IMR-90 (cell line): ENCODE measurements around the gene MRPS35. TPM values are rescaled to one million over a fixed set of nuclear protein-coding genes. Genes with fewer than 3 reads are reported as not detected.

Experiments
- ATAC-seq: fragments of 200-7000 bp; cut with Tn5 transposase; 2 replicates; pipeline ENCODE4 v1.9.1; 2020; ENCODE audit warnings: low read depth, mild to moderate bottlenecking, moderate library complexity
- BruUV-seq: library from RNA; stranded (reverse); fragments of 400-500 nt; replicated peaks from 2 replicates; lab custom pipeline; 2021; lab: Mats Ljungman, UMichigan
- CTCF ChIA-PET: fragments of 300-600 bp; formaldehyde crosslinking; extraction: SDS; loops from one replicate; lab custom pipeline; 2021; ENCODE audit warnings: antibody characterized with exemption; lab: Yijun Ruan, JAX
- POLR2A ChIA-PET: fragments of 300-600 bp; sonication (Branson Sonifier 250); formaldehyde crosslinking; loops from one replicate; lab custom pipeline; 2022; ENCODE audit warnings: antibody characterized with exemption; ENCODE audit not compliant: unreplicated experiment; lab: Charles Lee
- DNase-seq: peaks from one replicate; pipeline ENCODE4 v3.0.0; 2013
- H2AFZ ChIP-seq: replicated peaks from 2 replicates; pipeline ENCODE3; 2013; ENCODE audit warnings: low read length, mild to moderate bottlenecking; ENCODE audit not compliant: poor library complexity
- H2AK5ac ChIP-seq: 2 replicates; pipeline ENCODE4 v1.6.1; 2013; ENCODE audit warnings: low read depth, low read length, inconsistent platforms
- H2AK9ac ChIP-seq: replicated peaks from 2 replicates; pipeline ENCODE3; 2013; ENCODE audit warnings: mild to moderate bottlenecking, low read depth, low read length, moderate library complexity; ENCODE audit not compliant: poor library complexity
- H2BK120ac ChIP-seq: 2 replicates; pipeline ENCODE4 v1.6.1; 2013; ENCODE audit warnings: low read depth, low read length, inconsistent platforms
- H2BK15ac ChIP-seq: 3 replicates; pipeline ENCODE4 v1.6.1; 2013; ENCODE audit warnings: low read depth, low read length, inconsistent platforms
- H2BK20ac ChIP-seq: 2 replicates; pipeline ENCODE4 v1.6.1; 2013; ENCODE audit warnings: low read depth, mild to moderate bottlenecking, inconsistent platforms, low read length, moderate library complexity
- H2BK5ac ChIP-seq: 2 replicates; pipeline ENCODE4 v1.6.1; 2013; ENCODE audit warnings: mild to moderate bottlenecking, low read depth, low read length, inconsistent platforms; ENCODE audit not compliant: poor library complexity, severe bottlenecking
- H3K14ac ChIP-seq: replicated peaks from 2 replicates; pipeline ENCODE4 v1.6.1; 2013; ENCODE audit warnings: low read depth, low read length, inconsistent platforms
- H3K18ac ChIP-seq: 2 replicates; pipeline ENCODE4 v1.6.1; 2013; ENCODE audit warnings: low read depth, low read length, control low read depth
- H3K23ac ChIP-seq: 2 replicates; pipeline ENCODE4 v1.6.1; 2013; ENCODE audit warnings: low read depth, low read length, inconsistent platforms
- H3K27ac ChIP-seq: 2 replicates; pipeline ENCODE4 v1.5.1; 2013; ENCODE audit warnings: mild to moderate bottlenecking, control low read depth, low read length; ENCODE audit not compliant: insufficient read depth
- H3K27me3 ChIP-seq: 2 replicates; pipeline ENCODE4 v1.6.1; 2013; ENCODE audit warnings: low read length; ENCODE audit not compliant: control insufficient read depth, insufficient read depth
- H3K36me3 ChIP-seq: 2 replicates; pipeline ENCODE4 v1.6.1; 2013; ENCODE audit warnings: low read length, mixed read lengths; ENCODE audit not compliant: control insufficient read depth, insufficient read depth
- H3K4ac ChIP-seq: 2 replicates; pipeline ENCODE4 v1.6.1; 2013; ENCODE audit warnings: low read depth, low read length, inconsistent platforms
- H3K4me1 ChIP-seq: 2 replicates; pipeline ENCODE4 v1.6.1; 2013; ENCODE audit warnings: low read length, mixed read lengths; ENCODE audit not compliant: control insufficient read depth, insufficient read depth
- H3K4me2 ChIP-seq: 2 replicates; pipeline ENCODE4 v1.6.1; 2013; ENCODE audit warnings: low read depth, mild to moderate bottlenecking, control low read depth, low read length, moderate library complexity
- H3K4me3 ChIP-seq: 2 replicates; pipeline ENCODE4 v1.5.1; 2013; ENCODE audit warnings: low read depth, mild to moderate bottlenecking, control low read depth, low read length, moderate library complexity; ENCODE audit not compliant: insufficient read depth
- H3K56ac ChIP-seq: 2 replicates; pipeline ENCODE4 v1.6.1; 2013; ENCODE audit warnings: low read length, inconsistent platforms; ENCODE audit not compliant: insufficient read depth; ENCODE audit errors: extremely low read depth
- H3K79me1 ChIP-seq, 2 experiments: 2 replicates each; pipeline ENCODE4 v1.6.1; 2013; ENCODE audit warnings: low read length in 2 of 2, inconsistent platforms in 1 of 2, low read depth in 1 of 2
- H3K9ac ChIP-seq: 2 replicates; pipeline ENCODE4 v1.6.1; 2013; ENCODE audit warnings: low read depth, low read length, control low read depth
- H3K9me1 ChIP-seq: 2 replicates; pipeline ENCODE4 v1.6.1; 2013; ENCODE audit warnings: low read length, inconsistent platforms; ENCODE audit not compliant: insufficient read depth
- H3K9me3 ChIP-seq: 2 replicates; pipeline ENCODE4 v1.6.1; 2013; ENCODE audit warnings: low read length; ENCODE audit not compliant: control insufficient read depth, insufficient read depth
- H4K20me1 ChIP-seq: 2 replicates; pipeline ENCODE4 v1.6.1; 2013; ENCODE audit warnings: low read length, inconsistent platforms; ENCODE audit not compliant: insufficient read depth
- H4K5ac ChIP-seq: 2 replicates; pipeline ENCODE4 v1.6.1; 2013; ENCODE audit warnings: mild to moderate bottlenecking, low read depth, low read length, control low read depth
- H4K8ac ChIP-seq, 2 experiments: 2 replicates each; pipeline ENCODE4 v1.6.1; 2013; ENCODE audit warnings: low read depth in 2 of 2, low read length in 2 of 2, control low read depth in 1 of 2, inconsistent platforms in 1 of 2
- H4K91ac ChIP-seq: 2 replicates; pipeline ENCODE4 v1.6.1; 2013; ENCODE audit warnings: low read depth, low read length, inconsistent platforms; ENCODE audit not compliant: insufficient read depth
- BHLHE40 ChIP-seq: fragments of 150-350 bp; IDR thresholded peaks from 2 replicates; pipeline ENCODE4 v1.6.1; 2016; ENCODE audit warnings: mild to moderate bottlenecking, low read depth, low read length
- CEBPB ChIP-seq: IDR thresholded peaks from 2 replicates; pipeline ENCODE4 v1.6.1; 2012; ENCODE audit warnings: low read depth, low read length, improper control_type of control experiment
- CHD1 ChIP-seq: IDR thresholded peaks from 2 replicates; pipeline ENCODE4 v1.6.1; 2012; ENCODE audit warnings: low read depth, low read length, improper control_type of control experiment
- MAFK ChIP-seq: IDR thresholded peaks from 2 replicates; pipeline ENCODE4 v1.6.1; 2012; ENCODE audit warnings: low read depth, low read length, improper control_type of control experiment
- MAZ ChIP-seq: IDR thresholded peaks from 2 replicates; pipeline ENCODE4 v1.6.1; 2012; ENCODE audit warnings: low read depth, mild to moderate bottlenecking, low read length, improper control_type of control experiment, moderate library complexity, borderline replicate concordance
- WGBS, 2 experiments: methylation state at CpG; one replicate each; pipeline versions ENCODE4 v1.1.5 to v1.1.7; 2013; ENCODE audit warnings: missing lambda C conversion rate in 2 of 2; ENCODE audit not compliant: insufficient read length in 1 of 2; ENCODE audit errors: extremely low coverage in 2 of 2; 5-methylcytosine and 5-hydroxymethylcytosine counted together
- dilution Hi-C: fragments of 300-500 bp; cut with HindIII; formaldehyde crosslinking; loops from one replicate; pipeline ENCODE4 v1.14.3; 2018; ENCODE audit warnings: low sequenced_read_pairs; ENCODE audit not compliant: unreplicated experiment
- in situ Hi-C: fragments of 300-500 bp; cut with MboI; formaldehyde crosslinking; loops from 3 replicates; pipeline ENCODE4 v1.14.3; 2019; ENCODE audit warnings: low sequenced_read_pairs, inconsistent platforms, mixed read lengths
- intact Hi-C: fragments of 100-400 bp; cut with micrococcal nuclease; formaldehyde crosslinking; loops from 2 replicates; pipeline ENCODE4 v1.10.0; 2022
- polyA plus RNA-seq, 3 experiments: library from polyadenylated mRNA; depleted of rRNA; stranded (reverse); fragments of >200 nt; gene quantifications; 2 replicates each; pipeline ENCODE4 v1.2.3, GENCODE V29; 2012; ENCODE audit warnings: low replicate concordance in 1 of 3
- total RNA-seq: library from RNA; depleted of rRNA; stranded (reverse); fragments of >200 nt; gene quantifications from 2 replicates; pipeline ENCODE4 v1.2.3, GENCODE V29; 2012
- TF ChIP-seq, protein P1 (sequence below): conservative IDR thresholded peaks from 2 replicates; pipeline ENCODE4 v1.5.1; 2012; ENCODE audit warnings: mild to moderate bottlenecking, low read depth, low read length, improper control_type of control experiment

Gene MRPS35
- total and polyA plus RNA-seq, 2 of the 4 experiments (the other 2 are of a cell fraction): 27.4 to 40.1 TPM

DNA sequence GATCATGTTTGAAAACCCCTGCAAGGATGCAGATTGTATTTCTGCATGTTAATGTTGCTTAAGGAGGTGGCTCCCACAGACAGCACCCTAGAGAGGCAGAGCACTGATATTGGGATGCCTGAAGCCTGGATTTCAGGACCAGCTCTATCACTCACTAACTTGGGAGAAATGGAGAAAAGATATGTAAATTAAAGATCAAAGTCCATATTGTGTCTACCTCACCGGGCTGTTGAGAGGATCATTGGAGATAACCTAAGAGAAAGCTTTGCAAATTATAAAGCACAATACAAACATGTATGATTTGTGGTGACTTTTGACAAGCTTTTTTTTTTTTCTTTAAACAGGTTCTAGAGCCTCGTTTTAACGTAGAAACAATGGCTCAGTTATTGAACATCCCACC, 22.0 kb upstream of the MRPS35 start:
- POLR2A ChIA-PET: no interaction called here
- Histone ChIP-seq H2BK5ac (no peak overlapping the region), H3K27ac (no peak overlapping the region), H3K4me3 (no peak overlapping the region), H2AK9ac (no peak overlapping the region), H3K36me3 (peaks cover 42% of the 10 kb centered on the region), H3K4ac (no peak overlapping the region), H3K56ac (no peak overlapping the region), H2BK20ac (no peak overlapping the region), H3K4me2 (no peak overlapping the region), H2BK120ac (no peak overlapping the region), H2AK5ac (no peak overlapping the region), H3K79me1 (no peaks in the 10 kb centered on the region), H3K18ac (no peak overlapping the region), H4K91ac (no peak overlapping the region), H3K23ac (no peak overlapping the region), H2BK15ac (no peak overlapping the region), H4K5ac (no peak overlapping the region), H4K8ac (no peak overlapping the region), H3K9me1 (no peaks in the 10 kb centered on the region), H2AFZ (no peak overlapping the region), H3K4me1 (no peaks in the 10 kb centered on the region), H3K14ac (no peak overlapping the region), H3K27me3 (no peaks in the 10 kb centered on the region), H3K9me3 (no peaks in the 10 kb centered on the region), H4K20me1 (no peaks in the 10 kb centered on the region), H3K9ac (no peak overlapping the region)
- ATAC-seq: no peak
- intact Hi-C loops: no loop called here
- CTCF ChIA-PET: interaction anchor here (0.6 kb wide), 1 partner anchor 1513 kb away, joined by 4 read pairs; no protein-coding TSS in a partner anchor
- dilution Hi-C loops: no loop called here
- no CpG with 5 or more reads among the region's 3 CpGs for WGBS, 2 experiments
- in situ Hi-C loops: no loop called here
- DNase-seq: no peak
- BruUV-seq: no TSS peak
- no peak for TF ChIP-seq CHD1
- no peak for TF ChIP-seq BHLHE40
- TF ChIP-seq, protein P1, sequence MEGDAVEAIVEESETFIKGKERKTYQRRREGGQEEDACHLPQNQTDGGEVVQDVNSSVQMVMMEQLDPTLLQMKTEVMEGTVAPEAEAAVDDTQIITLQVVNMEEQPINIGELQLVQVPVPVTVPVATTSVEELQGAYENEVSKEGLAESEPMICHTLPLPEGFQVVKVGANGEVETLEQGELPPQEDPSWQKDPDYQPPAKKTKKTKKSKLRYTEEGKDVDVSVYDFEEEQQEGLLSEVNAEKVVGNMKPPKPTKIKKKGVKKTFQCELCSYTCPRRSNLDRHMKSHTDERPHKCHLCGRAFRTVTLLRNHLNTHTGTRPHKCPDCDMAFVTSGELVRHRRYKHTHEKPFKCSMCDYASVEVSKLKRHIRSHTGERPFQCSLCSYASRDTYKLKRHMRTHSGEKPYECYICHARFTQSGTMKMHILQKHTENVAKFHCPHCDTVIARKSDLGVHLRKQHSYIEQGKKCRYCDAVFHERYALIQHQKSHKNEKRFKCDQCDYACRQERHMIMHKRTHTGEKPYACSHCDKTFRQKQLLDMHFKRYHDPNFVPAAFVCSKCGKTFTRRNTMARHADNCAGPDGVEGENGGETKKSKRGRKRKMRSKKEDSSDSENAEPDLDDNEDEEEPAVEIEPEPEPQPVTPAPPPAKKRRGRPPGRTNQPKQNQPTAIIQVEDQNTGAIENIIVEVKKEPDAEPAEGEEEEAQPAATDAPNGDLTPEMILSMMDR: no peak
- TF ChIP-seq CEBPB: no peak
- no peak for TF ChIP-seq MAFK
- no peak for TF ChIP-seq MAZ
